Heart left ventricle (tissue), 16 donors: ENCODE data around the gene AHCYL2. TPM values are rescaled to one million over a fixed set of nuclear protein-coding genes. Genes with fewer than 3 reads are reported as not detected.

Source experiments
- ATAC-seq, 4 donors: fragments of 200-7000 bp; cut with Tn5 transposase; one replicate each; pipeline ENCODE4 v1.9.1; 2020 to 2022; ENCODE audit warnings: moderate library complexity in 4 of 4, mild to moderate bottlenecking in 3 of 4, moderate number of reproducible peaks in 1 of 4
- DNase-seq, 5 donors: peaks; one replicate each; pipeline ENCODE4 v3.0.0-alpha.2; 2020
- H3K27ac ChIP-seq, 12 donors: fragments of 200-600 bp; sonication (generic) in 4 of 12; one replicate each; pipeline versions ENCODE4 v1.5.0 to v1.8.0; 2016 to 2022; ENCODE audit warnings: mild to moderate bottlenecking in 2 of 12
- H3K27me3 ChIP-seq, 9 donors: fragments of 200-600 bp; sonication (generic) in 2 of 9; one replicate each; pipeline versions ENCODE4 v1.5.1 to v1.8.0; 2016 to 2022; ENCODE audit warnings: mild to moderate bottlenecking in 3 of 9
- H3K36me3 ChIP-seq, 9 donors: fragments of 200-600 bp; sonication (generic) in 2 of 9; one replicate each; pipeline versions ENCODE4 v1.5.0 to v1.8.0; 2018 to 2022; ENCODE audit warnings: mild to moderate bottlenecking in 2 of 9
- H3K4me1 ChIP-seq, 12 donors: fragments of 200-600 bp; sonication (generic) in 4 of 12; one replicate each; pipeline versions ENCODE4 v1.5.0 to v1.8.0; 2016 to 2022; ENCODE audit warnings: mild to moderate bottlenecking in 3 of 12
- H3K4me3 ChIP-seq, 12 donors: fragments of 200-600 bp; sonication (generic) in 4 of 12; one replicate each; pipeline versions ENCODE4 v1.5.0 to v1.8.0; 2017 to 2022; ENCODE audit warnings: mild to moderate bottlenecking in 9 of 12, moderate library complexity in 4 of 12
- H3K9me3 ChIP-seq, 12 donors: fragments of 200-600 bp; sonication (generic) in 4 of 12; one replicate each; pipeline versions ENCODE4 v1.5.0 to v1.8.0; 2016 to 2022; ENCODE audit warnings: mild to moderate bottlenecking in 1 of 12
- POLR2A ChIP-seq, 2 donors: fragments of 450-650 bp; IDR thresholded peaks; one replicate each; pipeline ENCODE4 v1.6.1; 2017; ENCODE audit warnings: antibody characterized with exemption in 2 of 2, mild to moderate bottlenecking in 2 of 2, moderate library complexity in 2 of 2
- WGBS, 4 donors: extraction: QIAGEN DNeasy Blood & Tissue Kit in 2 of 4; methylation state at CpG; one replicate each; pipeline versions ENCODE4 v1.1.5 to v1.1.7; 2013 to 2018; 5-methylcytosine and 5-hydroxymethylcytosine counted together
- intact Hi-C, 10 donors: fragments of 100-400 bp; cut with DNase I; formaldehyde crosslinking; loops; one replicate each; pipeline versions ENCODE4 v1.11.1 to v1.14.2; 2022
- polyA plus RNA-seq, 2 donors: library from polyadenylated mRNA; stranded (reverse); fragments of 200-250 nt; gene quantifications; one replicate each; pipeline ENCODE4 v1.2.3, GENCODE V29; 2013
- total RNA-seq, 9 donors: library from RNA; depleted of rRNA in 2 of 9; stranded (reverse); fragments of >200 nt in 2 of 9; fragmentation: NEBNext Ultra II Directional in 3 of 9; extraction: Animal tissue kit (Norgen Biotek cat#: 25700) in 3 of 9; gene quantifications; one replicate each; pipeline versions ENCODE4 v1.1.0 to v1.2.4, GENCODE V29; 2016 to 2023
- TF ChIP-seq, protein P1 (sequence below), 12 donors: fragments of 200-600 bp; sonication (generic) in 4 of 12; IDR thresholded peaks; one replicate each; pipeline versions ENCODE4 v1.5.0 to v1.8.0; 2018 to 2022; ENCODE audit warnings: antibody characterized with exemption in 12 of 12, mild to moderate bottlenecking in 5 of 12
- donor health status: ischemic (EF 13 %, LVEDD 7.1; RV severe dilation, severe dysfunction).
- donor health status: healthy with polysubstance abuse.
- donor health status: DM: no; HTN: yes; CAD: no.
- donor health status: DM: no; HTN: no; CAD: no.
- donor health status: ischemic (EF 25% LVEDD 6.9; RV normal size, moderate dysfunction).
- donor health status: ischemic (EF 25% LVEDD 5.7; RV mildly dilated, moderate dysfunction).
- donor health status: healthy.
- donor health status: DM: yes; HTN: yes; CAD: no.
- donor health status: ischemic (EF 35%, LVEDD 5.7; RV mildly dilated, moderate dysfunction).
- donor health status: nonischemic (EF 11% LVEDD 7.7; RV severe dilation, severe dysfunction).
- donor health status: DM: yes; HTN: yes; CAD: no.
- donor health status: PGD.
- donor health status: ischemic (EF 29% LVEDD 5.4; RV normal size, mild dysfunction).
- donor health status: nonischemic (EF 23%, LVEDD 6.1; RV moderate dilation, normal function).

AHCYL2 gene
- total and polyA plus RNA-seq, 11 donors, result 1.3 to 7.6 (median 6.2) TPM

DNA sequence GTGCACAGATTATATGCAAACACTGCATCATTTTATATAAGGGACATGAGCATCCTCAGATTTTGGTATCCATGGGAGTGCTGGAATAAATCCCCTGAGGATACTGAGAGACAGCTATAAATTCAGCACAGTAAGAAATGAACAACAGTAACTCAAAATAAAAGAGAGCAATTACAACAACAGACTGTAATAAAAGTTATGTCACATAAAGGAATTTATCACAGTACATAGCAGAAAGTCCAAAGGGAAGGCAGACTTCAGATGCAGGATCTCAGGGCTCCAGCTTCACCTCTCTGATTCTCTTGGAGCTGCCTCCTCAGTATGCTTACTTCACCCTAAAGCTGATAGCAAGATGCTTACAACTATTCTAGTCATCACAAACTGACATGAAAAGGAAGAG, 165.5 kb downstream of the AHCYL2 start:
- Histone ChIP-seq H3K27me3 (no peaks in the 10 kb centered on the region), H3K36me3 (peaks cover 0 to 19% (median 9%) of the 10 kb centered on the region in 9 donors), H3K4me3 (no peak overlapping the region), H3K4me1 (peaks cover 0 to 30% (median 0%) of the 10 kb centered on the region in 12 donors), H3K27ac (peak overlapping the region in 1 of 12 donors; percentile 34), H3K9me3 (no peaks in the 10 kb centered on the region)
- DNase-seq, result no peak
- intact Hi-C loops, result loop anchor here in 1 of 10 donors (5.0 kb wide), 1 partner anchor 42 kb away; the partner anchor contains the start of gene STRIP2
- TF ChIP-seq, protein P1, sequence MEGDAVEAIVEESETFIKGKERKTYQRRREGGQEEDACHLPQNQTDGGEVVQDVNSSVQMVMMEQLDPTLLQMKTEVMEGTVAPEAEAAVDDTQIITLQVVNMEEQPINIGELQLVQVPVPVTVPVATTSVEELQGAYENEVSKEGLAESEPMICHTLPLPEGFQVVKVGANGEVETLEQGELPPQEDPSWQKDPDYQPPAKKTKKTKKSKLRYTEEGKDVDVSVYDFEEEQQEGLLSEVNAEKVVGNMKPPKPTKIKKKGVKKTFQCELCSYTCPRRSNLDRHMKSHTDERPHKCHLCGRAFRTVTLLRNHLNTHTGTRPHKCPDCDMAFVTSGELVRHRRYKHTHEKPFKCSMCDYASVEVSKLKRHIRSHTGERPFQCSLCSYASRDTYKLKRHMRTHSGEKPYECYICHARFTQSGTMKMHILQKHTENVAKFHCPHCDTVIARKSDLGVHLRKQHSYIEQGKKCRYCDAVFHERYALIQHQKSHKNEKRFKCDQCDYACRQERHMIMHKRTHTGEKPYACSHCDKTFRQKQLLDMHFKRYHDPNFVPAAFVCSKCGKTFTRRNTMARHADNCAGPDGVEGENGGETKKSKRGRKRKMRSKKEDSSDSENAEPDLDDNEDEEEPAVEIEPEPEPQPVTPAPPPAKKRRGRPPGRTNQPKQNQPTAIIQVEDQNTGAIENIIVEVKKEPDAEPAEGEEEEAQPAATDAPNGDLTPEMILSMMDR (IDR thresholded peaks at IDR 0.05), result no peak
- no peak for TF ChIP-seq POLR2A (IDR thresholded peaks at IDR 0.05)
- ATAC-seq, result peak in 1 of 4 donors; percentile 15

DNA sequence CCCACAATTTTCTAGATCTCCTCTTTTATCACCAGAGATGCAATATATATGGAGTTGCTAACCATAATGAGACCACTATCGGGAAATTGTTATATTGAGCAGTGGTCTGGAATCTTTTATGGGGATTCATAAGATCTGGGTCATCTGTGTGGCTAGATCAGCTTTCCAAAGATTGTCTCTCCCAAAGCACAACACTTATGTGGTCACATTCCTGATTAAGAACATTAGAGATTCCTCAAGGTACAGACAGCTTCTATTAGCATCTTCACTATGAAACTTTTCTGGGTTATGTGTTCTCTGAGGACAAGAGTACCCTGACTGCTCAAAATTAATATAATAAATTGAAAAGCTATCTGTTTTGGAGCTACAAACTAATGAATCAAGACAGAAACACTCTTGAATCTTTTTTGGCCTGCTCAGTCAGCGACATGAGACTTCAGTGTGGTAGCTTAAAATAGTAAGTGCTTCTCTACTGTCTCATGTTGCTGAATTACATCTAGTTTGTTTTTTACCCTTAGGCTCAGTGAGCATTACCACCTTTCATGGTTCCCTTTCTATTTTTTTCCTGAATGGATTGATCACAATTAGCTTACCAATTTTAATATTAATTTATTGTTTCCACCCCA, 166.8 kb downstream of the AHCYL2 start:
- peaks cover 0 to 19% (median 9%) of the 10 kb centered on the region in 9 donors for H3K36me3 ChIP-seq
- intact Hi-C loops, result loop anchor here in 1 of 10 donors (5.0 kb wide), 1 partner anchor 41 kb away; the partner anchor contains the start of gene STRIP2
- ATAC-seq, result peak; percentile 49 to 91 (median 68)
- no peaks in the 10 kb centered on the region for H3K9me3 ChIP-seq
- no peak for DNase-seq
- H3K4me3 ChIP-seq, result no peak overlapping the region
- TF ChIP-seq, protein P1 (IDR thresholded peaks at IDR 0.05), result no peak
- TF ChIP-seq POLR2A (IDR thresholded peaks at IDR 0.05), result no peak
- 49 to 62% (median 58%) methylated on average over 2 of the region's 2 CpGs for WGBS, 4 donors
- H3K4me1 ChIP-seq, result peaks cover 0 to 30% (median 0%) of the 10 kb centered on the region in 12 donors
- no peaks in the 10 kb centered on the region for H3K27me3 ChIP-seq
- peak overlapping the region; percentile 31 to 91 (median 72) for H3K27ac ChIP-seq

DNA sequence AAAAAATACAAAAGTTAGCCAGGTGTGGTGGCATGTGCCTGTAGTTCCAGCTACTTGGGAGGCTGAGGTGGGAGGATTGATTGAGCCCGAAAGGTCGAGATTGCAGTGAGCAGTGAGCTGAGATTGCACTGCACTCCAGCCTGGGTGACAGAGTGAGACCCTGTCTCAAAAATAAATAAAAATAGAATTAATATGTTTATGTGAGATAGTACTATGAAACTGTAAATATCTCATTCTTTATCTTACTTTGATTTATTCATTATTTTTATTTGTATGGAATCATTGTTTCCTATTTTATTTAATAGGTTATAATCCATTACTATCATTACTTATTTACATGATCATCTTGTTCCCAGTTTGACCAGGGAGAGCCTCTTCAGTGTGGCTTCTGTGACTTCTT, 168.4 kb downstream of the AHCYL2 start:
- 96 to 99% (median 97%) methylated on average over 2 of the region's 2 CpGs for WGBS, 4 donors
- Histone ChIP-seq H3K27ac (peak overlapping the region in 5 of 12 donors; percentile 71 to 91 (median 76)), H3K36me3 (peaks cover 0 to 24% (median 9%) of the 10 kb centered on the region in 9 donors), H3K4me3 (no peak overlapping the region), H3K9me3 (no peaks in the 10 kb centered on the region), H3K27me3 (no peaks in the 10 kb centered on the region), H3K4me1 (peaks cover 0 to 30% (median 0%) of the 10 kb centered on the region in 12 donors)
- intact Hi-C loops, result loop anchor here in 1 of 10 donors (5.0 kb wide), 1 partner anchor 39 kb away; the partner anchor contains the start of gene STRIP2
- TF ChIP-seq, protein P1 (IDR thresholded peaks at IDR 0.05), result no peak
- ATAC-seq, result no peak
- no peak for DNase-seq

DNA sequence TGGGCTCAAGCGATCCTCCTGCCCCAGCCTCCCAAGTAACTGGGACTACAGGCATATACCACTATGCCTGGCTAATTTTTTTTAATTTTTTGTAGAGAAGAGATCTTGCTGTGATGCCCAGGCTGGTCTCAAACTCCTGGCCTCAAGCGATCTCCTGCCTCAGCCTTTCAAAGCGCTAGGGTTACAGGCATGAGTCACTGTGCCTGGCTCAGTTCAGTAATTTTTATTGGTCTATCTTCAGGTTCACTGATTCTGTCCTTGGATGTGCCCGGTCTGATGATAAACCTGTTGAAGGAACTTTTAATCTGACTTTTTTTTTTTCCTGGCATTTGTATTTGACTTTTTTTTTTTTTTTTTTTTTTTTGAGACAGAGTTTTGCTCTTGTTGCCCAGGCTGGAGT, 169.3 kb downstream of the AHCYL2 start:
- intact Hi-C loops, result loop anchor here in 1 of 10 donors (5.0 kb wide), 1 partner anchor 38 kb away; the partner anchor contains the start of gene STRIP2
- Histone ChIP-seq H3K27me3 (no peaks in the 10 kb centered on the region), H3K9me3 (no peaks in the 10 kb centered on the region), H3K36me3 (peaks cover 0 to 24% (median 9%) of the 10 kb centered on the region in 9 donors), H3K27ac (no peak overlapping the region), H3K4me3 (no peak overlapping the region), H3K4me1 (peaks cover 0 to 30% (median 0%) of the 10 kb centered on the region in 12 donors)
- TF ChIP-seq, protein P1 (IDR thresholded peaks at IDR 0.05), result no peak
- TF ChIP-seq POLR2A (IDR thresholded peaks at IDR 0.05), result no peak
- WGBS, 4 donors, result 89 to 93% (median 90%) methylated on average over 4 of the region's 4 CpGs
- ATAC-seq (no peak), DNase-seq (no peak)
